Measurements from ENCODE around the gene MAD1L1. TPM values are rescaled to one million over a fixed set of nuclear protein-coding genes. Genes with fewer than 3 reads are reported as not detected.
"Not testable (repeated sequence)": the region's sequence is repeated elsewhere in the genome, so short reads cannot be mapped to it uniquely, and the experiment has no call there.

MAD1L1 gene
- total and polyA plus RNA-seq, 2 of the 13 experiments (the other 11 are each of a cell fraction or from before 2014, with no cell fraction given) = 17.4 to 64.7 TPM

DNA sequence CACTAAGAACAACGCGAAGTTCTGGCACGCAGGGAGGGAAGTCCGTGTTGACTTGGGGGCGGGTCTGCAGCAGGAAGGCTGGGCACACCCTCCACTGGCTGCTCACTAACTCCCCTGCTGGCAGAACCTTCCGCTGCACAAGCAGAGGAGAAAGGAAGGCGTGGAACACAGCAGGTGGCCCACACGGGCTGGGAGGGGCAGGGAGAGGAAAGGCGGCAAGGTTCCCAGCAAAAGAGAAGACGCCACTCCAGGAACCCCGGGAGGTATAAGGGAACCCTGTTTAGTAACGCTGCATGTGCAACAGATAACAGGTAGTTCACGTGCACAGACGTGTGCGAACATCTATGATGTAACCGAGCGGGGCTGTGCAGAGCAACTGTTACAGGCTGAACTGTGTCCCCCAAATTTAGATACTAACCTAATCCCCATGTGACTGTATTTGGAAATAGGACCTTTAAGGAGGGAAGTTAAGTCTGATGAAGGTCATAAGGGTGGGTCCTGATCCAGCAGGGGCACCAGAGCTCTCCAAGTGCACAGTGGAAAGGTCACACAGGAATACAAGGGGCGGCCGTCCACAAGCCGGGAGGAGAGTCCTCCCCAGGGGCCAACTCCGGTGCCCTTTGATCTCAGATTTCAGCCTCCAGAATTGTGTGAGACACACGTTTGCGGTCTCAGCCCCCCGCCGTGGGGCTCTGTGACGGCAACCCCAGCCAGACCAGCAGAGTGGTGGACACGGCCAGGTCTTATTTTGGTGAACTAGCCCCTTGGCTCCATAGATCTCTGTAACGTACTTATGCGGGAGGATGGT, 357.1 kb downstream of the MAD1L1 start (continued):
- TF ChIP-seq ZMYM4 (CRISPR knock-in tag; IDR thresholded peaks at IDR 0.05) (peak; percentile 48; the same call in 1 of the 2 replicates), ZNF230 (CRISPR knock-in tag; IDR thresholded peaks at IDR 0.05) (0 out of 2 replicates have a peak, but pooled peaks have one; percentile 11), CCDC6 (CRISPR knock-in tag; IDR thresholded peaks at IDR 0.05) (peak; percentile 52; the same call in 1 of the 2 replicates), ZFX (CRISPR knock-in tag; IDR thresholded peaks at IDR 0.05; ENCODE audit: low read depth) (peak; percentile 56), TCF7 (IDR thresholded peaks at IDR 0.05; ENCODE audit: low read depth) (peak; percentile 60; the same call in 1 of the 2 replicates), CTCF (CRISPR knock-in tag; IDR thresholded peaks at IDR 0.05) (peak; percentile 82), SAP130 (CRISPR knock-in tag; IDR thresholded peaks at IDR 0.05; ENCODE audit: low read depth) (peak; percentile 55), SPEN (CRISPR knock-in tag; IDR thresholded peaks at IDR 0.05; ENCODE audit: low read depth) (0 out of 2 replicates have a peak, but pooled peaks have one; percentile 32), ATF4 (CRISPR knock-in tag; IDR thresholded peaks at IDR 0.05) (peak in 1 of 2 experiments; percentile 42; a peak in 1 of 4 replicates), ZBTB7B (CRISPR knock-in tag; IDR thresholded peaks at IDR 0.05) (peak; percentile 64; the same call in 1 of the 2 replicates), FOXA1 (CRISPR knock-in tag; IDR thresholded peaks at IDR 0.05) (peak; percentile 84), SALL1 (CRISPR knock-in tag; IDR thresholded peaks at IDR 0.05) (peak; percentile 59)
- TF ChIP-seq, protein P1, sequence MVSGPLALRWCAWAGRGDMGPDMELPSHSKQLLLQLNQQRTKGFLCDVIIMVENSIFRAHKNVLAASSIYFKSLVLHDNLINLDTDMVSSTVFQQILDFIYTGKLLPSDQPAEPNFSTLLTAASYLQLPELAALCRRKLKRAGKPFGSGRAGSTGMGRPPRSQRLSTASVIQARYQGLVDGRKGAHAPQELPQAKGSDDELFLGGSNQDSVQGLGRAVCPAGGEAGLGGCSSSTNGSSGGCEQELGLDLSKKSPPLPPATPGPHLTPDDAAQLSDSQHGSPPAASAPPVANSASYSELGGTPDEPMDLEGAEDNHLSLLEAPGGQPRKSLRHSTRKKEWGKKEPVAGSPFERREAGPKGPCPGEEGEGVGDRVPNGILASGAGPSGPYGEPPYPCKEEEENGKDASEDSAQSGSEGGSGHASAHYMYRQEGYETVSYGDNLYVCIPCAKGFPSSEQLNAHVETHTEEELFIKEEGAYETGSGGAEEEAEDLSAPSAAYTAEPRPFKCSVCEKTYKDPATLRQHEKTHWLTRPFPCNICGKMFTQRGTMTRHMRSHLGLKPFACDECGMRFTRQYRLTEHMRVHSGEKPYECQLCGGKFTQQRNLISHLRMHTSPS (CRISPR knock-in tag; IDR thresholded peaks at IDR 0.05; ENCODE audit: low read depth) = peak; percentile 67; the same call in 1 of the 2 replicates
- TF ChIP-seq, protein P2, sequence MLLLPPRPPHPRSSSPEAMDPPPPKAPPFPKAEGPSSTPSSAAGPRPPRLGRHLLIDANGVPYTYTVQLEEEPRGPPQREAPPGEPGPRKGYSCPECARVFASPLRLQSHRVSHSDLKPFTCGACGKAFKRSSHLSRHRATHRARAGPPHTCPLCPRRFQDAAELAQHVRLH (CRISPR knock-in tag; IDR thresholded peaks at IDR 0.05; ENCODE audit: borderline replicate concordance, low read depth) = 0 out of 2 replicates have a peak, but pooled peaks have one; percentile 19
- TF ChIP-seq, protein P3, sequence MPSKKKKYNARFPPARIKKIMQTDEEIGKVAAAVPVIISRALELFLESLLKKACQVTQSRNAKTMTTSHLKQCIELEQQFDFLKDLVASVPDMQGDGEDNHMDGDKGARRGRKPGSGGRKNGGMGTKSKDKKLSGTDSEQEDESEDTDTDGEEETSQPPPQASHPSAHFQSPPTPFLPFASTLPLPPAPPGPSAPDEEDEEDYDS (CRISPR knock-in tag; IDR thresholded peaks at IDR 0.05) = peak; percentile 23; the same call in 1 of the 2 replicates
- TF ChIP-seq, protein P4, sequence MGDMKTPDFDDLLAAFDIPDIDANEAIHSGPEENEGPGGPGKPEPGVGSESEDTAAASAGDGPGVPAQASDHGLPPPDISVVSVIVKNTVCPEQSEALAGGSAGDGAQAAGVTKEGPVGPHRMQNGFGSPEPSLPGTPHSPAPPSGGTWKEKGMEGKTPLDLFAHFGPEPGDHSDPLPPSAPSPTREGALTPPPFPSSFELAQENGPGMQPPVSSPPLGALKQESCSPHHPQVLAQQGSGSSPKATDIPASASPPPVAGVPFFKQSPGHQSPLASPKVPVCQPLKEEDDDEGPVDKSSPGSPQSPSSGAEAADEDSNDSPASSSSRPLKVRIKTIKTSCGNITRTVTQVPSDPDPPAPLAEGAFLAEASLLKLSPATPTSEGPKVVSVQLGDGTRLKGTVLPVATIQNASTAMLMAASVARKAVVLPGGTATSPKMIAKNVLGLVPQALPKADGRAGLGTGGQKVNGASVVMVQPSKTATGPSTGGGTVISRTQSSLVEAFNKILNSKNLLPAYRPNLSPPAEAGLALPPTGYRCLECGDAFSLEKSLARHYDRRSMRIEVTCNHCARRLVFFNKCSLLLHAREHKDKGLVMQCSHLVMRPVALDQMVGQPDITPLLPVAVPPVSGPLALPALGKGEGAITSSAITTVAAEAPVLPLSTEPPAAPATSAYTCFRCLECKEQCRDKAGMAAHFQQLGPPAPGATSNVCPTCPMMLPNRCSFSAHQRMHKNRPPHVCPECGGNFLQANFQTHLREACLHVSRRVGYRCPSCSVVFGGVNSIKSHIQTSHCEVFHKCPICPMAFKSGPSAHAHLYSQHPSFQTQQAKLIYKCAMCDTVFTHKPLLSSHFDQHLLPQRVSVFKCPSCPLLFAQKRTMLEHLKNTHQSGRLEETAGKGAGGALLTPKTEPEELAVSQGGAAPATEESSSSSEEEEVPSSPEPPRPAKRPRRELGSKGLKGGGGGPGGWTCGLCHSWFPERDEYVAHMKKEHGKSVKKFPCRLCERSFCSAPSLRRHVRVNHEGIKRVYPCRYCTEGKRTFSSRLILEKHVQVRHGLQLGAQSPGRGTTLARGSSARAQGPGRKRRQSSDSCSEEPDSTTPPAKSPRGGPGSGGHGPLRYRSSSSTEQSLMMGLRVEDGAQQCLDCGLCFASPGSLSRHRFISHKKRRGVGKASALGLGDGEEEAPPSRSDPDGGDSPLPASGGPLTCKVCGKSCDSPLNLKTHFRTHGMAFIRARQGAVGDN (CRISPR knock-in tag; IDR thresholded peaks at IDR 0.05) = peak; percentile 87
- not testable (repeated sequence) for TF ChIP-seq FOXA1 (IDR thresholded peaks at IDR 0.05)

All from HepG2 (cell line).